Activated CD8-positive, alpha-beta memory T cell treated with anti-CD3 and anti-CD28 coated beads, Interleukin-2, amount 50 U/mL, for 24 hours (primary cell): Measurements from ENCODE around the gene SNX27.
"Not testable (repeated sequence)": the region's sequence is repeated elsewhere in the genome, so short reads cannot be mapped to it uniquely, and the experiment has no call there.

Source experiments
- DNase-seq: peaks from one replicate; pipeline ENCODE4 v3.0.0-alpha.2; 2020; ENCODE audit errors: extremely low read depth

Gene SNX27

GRCh38 chr1:151639466-151639865 is 27.6 kb downstream of the SNX27 start:
- no peak for DNase-seq

GRCh38 chr1:151641229-151641628 is 29.4 kb downstream of the SNX27 start:
- no peak for DNase-seq

DNA sequence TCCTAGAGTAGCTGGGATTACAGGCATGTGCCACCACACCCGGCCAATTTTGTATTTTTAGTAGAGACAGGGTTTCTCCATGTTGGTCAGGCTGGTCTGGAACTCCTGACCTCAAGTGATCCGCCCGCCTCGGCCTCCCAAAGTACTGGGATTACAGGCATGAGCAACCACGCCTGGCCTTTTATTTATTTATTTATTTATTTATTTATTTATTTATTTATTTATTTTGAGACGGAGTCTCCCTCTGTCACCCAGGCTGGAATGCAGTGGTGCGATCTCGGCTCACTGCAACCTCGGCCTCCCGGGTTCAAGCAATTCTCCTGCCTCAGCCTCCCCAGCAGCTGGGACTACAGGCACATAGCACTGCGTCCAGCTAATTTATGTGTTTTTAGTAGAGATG is 31.2 kb downstream of the SNX27 start:
- not testable (repeated sequence) for DNase-seq

DNA sequence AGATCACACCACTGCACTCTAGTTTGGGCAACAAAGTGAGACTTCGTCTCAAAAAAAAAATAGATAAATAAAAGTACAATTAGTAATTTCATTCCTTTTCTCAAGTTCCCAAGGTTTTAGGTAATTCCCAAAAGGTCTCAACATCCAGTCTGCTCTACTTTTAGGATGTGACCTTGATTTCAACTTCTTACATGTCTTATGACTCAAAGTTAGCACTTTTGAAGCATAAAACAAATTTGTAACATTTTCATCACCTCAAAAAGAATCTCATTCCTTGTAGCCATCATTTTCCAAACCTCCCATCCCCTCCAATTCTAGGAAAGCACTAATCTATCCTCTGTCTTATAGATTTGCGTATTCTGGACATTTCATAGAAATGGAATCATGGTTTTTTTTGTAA is 32.2 kb downstream of the SNX27 start:
- DNase-seq, result no peak

- DNase-seq, result no peak
Measured at GRCh38 chr1:151653397-151653796, 41.5 kb downstream of the SNX27 start.

- no peak for DNase-seq
Measured at GRCh38 chr1:151655371-151655770, 43.5 kb downstream of the SNX27 start.

DNA sequence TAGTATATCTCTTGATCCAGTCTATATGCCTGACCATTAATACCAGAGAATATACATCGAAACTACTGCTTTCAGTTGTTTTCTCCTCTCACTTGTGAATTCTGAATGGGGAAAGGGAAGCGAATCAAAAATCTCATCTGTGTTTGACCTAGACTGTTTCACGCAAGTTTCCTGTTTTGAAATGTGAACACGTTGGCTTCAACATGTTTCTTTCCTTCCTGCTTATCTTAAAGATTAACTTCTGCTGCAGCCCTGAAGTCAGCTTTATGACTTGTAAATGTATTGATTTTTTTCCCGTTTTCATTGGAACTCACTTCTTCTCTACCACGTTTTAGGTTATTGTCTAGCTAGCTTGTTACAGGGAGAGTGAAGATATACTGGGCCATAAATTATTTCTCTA is 49.9 kb downstream of the SNX27 start:
- no peak for DNase-seq

DNA sequence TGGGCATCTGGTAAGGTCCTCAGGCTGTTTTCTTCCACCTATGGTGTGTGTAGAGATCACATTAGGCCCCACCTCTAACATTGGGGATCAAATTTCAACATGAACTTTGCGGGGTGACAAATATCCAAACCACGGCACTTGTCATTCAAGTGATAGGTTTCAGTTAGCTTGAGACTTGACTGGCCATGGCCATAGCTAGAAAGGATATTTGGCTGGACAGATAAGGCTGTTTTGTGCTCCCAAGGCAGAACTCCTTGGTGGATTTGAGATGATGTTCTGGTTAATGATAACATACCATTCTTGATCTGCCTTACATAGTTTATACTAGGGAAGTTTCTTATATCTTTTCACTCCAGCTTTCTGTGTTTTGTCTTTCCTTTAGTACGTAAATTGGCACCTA is 56.2 kb downstream of the SNX27 start:
- DNase-seq, result no peak

DNA sequence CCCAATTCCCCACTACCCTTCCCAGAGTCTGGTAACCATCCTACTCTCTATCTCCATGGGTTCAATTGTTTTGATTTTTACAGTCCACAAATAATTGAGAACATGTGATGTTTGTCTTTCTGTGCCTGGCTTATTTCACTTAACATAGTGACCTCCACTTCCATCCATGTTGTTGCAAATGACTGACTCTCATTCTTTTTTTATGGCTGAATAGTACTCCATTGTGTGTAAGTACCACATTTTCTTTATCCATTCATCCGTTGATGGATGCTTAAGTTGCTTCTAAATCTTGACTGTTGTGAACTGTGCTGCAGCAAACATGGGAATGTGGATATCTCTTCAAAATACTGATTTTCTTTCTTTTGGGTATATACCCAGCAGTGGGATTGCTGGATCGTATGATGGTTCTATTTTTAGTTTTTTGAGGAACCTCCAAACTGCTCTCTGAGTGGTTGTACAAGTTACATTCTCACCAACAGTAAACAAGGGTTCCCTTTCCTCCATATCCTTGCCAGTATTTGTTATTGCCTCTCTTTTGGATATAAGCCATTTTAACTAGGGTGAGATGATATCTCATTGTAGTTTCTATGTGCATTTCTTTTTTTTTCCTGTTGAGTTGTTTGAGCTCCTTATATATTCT is 58.3 kb downstream of the SNX27 start:
- DNase-seq, result not testable (repeated sequence)

- no peak for DNase-seq
Measured at GRCh38 chr1:151673407-151673806, 61.6 kb downstream of the SNX27 start.

- no peak for DNase-seq
Measured at GRCh38 chr1:151680391-151680790, 68.5 kb downstream of the SNX27 start.

DNA sequence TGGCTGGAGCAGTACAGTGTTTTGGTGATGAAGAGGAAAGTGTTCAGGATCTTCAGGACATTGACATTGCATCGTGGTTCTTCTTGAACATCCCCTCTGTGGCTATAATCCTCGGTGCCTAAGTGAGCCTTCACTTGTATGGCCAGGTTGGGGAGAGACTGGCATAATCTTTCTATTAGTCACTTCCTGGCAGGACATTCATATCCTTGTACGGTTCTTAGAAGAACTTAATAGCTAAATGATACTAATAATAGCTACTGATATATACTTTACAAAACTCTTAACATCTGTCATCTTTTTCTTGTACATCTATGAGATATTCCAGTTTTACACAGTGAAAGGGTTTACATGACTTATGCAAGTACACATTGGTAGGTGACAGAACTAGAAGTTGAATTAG is 69.0 kb downstream of the SNX27 start:
- DNase-seq, result no peak

- no peak for DNase-seq
Measured at GRCh38 chr1:151681923-151682322, 70.1 kb downstream of the SNX27 start.

GRCh38 chr1:151682901-151683300 is 71.1 kb downstream of the SNX27 start:
- DNase-seq, result not testable (repeated sequence)

- no peak for DNase-seq
Measured at GRCh38 chr1:151684128-151684527, 72.3 kb downstream of the SNX27 start.

- DNase-seq, result no peak
Measured at GRCh38 chr1:151686561-151686960, 74.7 kb downstream of the SNX27 start.

GRCh38 chr1:151689494-151689893 is 77.6 kb downstream of the SNX27 start:
- no peak for DNase-seq

DNA sequence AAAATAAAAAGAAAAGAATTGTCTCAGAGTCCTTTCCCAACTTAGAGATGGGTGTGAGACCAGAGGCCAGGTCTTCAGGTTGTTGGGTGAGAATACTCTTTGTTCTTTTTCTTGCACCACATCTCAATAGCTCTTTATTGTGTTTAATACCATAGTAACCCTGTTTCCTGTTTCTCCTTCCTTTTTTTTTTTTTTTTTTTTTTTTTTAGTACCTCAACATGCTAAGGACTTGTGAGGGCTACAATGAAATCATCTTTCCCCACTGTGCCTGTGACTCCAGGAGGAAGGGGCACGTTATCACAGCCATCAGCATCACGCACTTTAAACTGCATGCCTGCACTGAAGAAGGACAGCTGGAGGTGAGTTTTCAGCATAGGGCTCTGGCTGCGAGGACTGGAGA is 80.4 kb downstream of the SNX27 start:
- no peak for DNase-seq

DNA sequence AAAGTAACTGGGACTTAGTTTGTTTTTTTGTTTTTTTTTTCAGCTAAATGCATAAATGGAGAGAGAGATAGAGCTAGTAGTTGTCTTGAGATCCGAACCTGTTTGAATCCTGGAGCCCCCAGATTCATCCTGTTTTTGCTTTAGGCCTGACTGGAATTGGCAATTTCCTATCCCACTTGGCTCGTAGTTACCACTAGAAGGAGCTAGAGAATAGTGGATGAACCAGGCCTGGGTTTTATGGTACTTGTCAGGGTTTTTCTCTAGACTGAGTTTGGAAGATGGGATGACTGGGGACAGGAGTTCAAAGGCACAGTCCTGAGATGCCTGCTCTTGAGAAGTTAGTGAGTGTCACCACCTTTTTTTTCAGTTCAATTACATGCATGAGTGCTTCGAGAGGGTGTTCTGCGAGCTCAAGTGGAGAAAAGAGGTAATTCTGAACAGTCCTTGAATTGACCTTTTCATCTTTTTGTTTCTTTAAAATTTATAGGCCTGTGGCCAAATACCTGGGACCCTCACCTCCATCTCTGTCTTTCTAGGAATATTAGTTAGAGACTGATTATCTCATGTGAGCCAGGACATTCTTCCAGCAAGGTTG is 81.3 kb downstream of the SNX27 start:
- no peak for DNase-seq

DNA sequence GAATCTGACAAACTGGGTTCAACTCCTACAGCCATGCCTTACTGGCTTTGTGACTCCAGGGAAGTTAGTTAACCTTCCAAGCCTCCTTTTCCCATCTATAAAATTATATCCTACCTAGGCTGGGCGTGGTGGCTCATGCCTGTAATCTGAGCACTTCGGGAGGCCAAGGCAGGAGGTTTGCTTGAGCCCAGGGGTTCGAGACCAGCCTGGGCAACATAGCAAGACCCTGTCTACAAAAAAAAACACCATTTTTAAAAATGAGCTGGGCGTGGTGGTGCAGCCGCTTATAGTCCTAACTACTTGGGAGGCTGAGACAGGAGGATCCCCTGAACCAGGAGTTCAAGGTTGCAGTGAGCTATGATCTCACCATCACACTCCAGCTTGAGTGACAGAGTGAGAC is 89.7 kb downstream of the SNX27 start:
- no peak for DNase-seq

- no peak for DNase-seq
Measured at GRCh38 chr1:151702936-151703335, 91.1 kb downstream of the SNX27 start.

- DNase-seq, result no peak
Measured at GRCh38 chr1:151703813-151704212, 92.0 kb downstream of the SNX27 start.

- DNase-seq, result no peak
Measured at GRCh38 chr1:151704246-151704645, 92.4 kb downstream of the SNX27 start.

GRCh38 chr1:151705146-151705545 is 93.3 kb downstream of the SNX27 start:
- DNase-seq, result no peak
